SK-N-SH (cell line): Measurements from ENCODE around the gene KRT36. TPM values are rescaled to one million over a fixed set of nuclear protein-coding genes. Genes with fewer than 3 reads are reported as not detected.

Experiments
- CTCF ChIA-PET: fragments of 300-600, 350-600 bp; formaldehyde crosslinking; extraction: SDS; loops from one replicate; lab custom pipeline; 2021; lab: Yijun Ruan, JAX
- POLR2A ChIA-PET: fragments of 350-600 bp; sonication (Branson Sonifier 250); formaldehyde crosslinking; extraction: SDS; loops from one replicate; lab custom pipeline; 2020; ENCODE audit warnings: antibody characterized with exemption, inconsistent platforms; lab: Yijun Ruan, JAX
- DNase-seq: peaks from one replicate; pipeline ENCODE4 v3.0.0; 2012
- H2AFZ ChIP-seq: fragments of 200-600 bp; sonication (generic); 2 replicates; pipeline ENCODE4 v1.8.1; 2016; ENCODE audit warnings: antibody characterized with exemption, mild to moderate bottlenecking, low read depth
- H3F3A ChIP-seq: fragments of 200-600 bp; sonication (generic); replicated peaks from 2 replicates; pipeline ENCODE3; 2016; ENCODE audit warnings: antibody characterized with exemption, mild to moderate bottlenecking; ENCODE audit not compliant: insufficient read depth
- H3K27ac ChIP-seq, 2 experiments: fragments of 200-500 bp in 1 of 2; fragments of 200-600 bp in 1 of 2; sonication (Bioruptor generic) in 1 of 2; sonication (generic), shearing (Covaris generic) in 1 of 2; 2 replicates each; pipeline versions ENCODE4 v1.5.1 to v1.6.1; 2014 to 2016; ENCODE audit warnings: low read depth in 2 of 2, inconsistent platforms in 1 of 2, low read length in 1 of 2, mild to moderate bottlenecking in 1 of 2, mixed read lengths in 1 of 2
- H3K27me3 ChIP-seq: fragments of 200-600 bp; sonication (generic), shearing (Covaris generic); 2 replicates; pipeline ENCODE4 v1.6.1; 2016; ENCODE audit warnings: mixed run types; ENCODE audit not compliant: insufficient read depth
- H3K36me3 ChIP-seq, 2 experiments: fragments of 200-500 bp in 1 of 2; fragments of 200-600 bp in 1 of 2; sonication (Bioruptor generic) in 1 of 2; sonication (generic) in 1 of 2; replicated peaks in 1 of 2; 2 replicates each; pipeline versions ENCODE3 to v1.5.1; 2014 to 2016; ENCODE audit warnings: low read length in 1 of 2, mild to moderate bottlenecking in 1 of 2; ENCODE audit not compliant: insufficient read depth in 2 of 2, control insufficient read depth in 1 of 2
- H3K4me1 ChIP-seq, 2 experiments: fragments of 200-500 bp in 1 of 2; fragments of 200-600 bp in 1 of 2; sonication (Bioruptor generic) in 1 of 2; sonication (generic), shearing (Covaris generic) in 1 of 2; 2 replicates each; pipeline versions ENCODE4 v1.5.1 to v1.6.1; 2014 to 2016; ENCODE audit warnings: low read depth in 1 of 2, low read length in 1 of 2, mixed run types in 1 of 2; ENCODE audit not compliant: insufficient read depth in 2 of 2, control insufficient read depth in 1 of 2
- H3K4me2 ChIP-seq: fragments of 200-600 bp; sonication (generic), shearing (Covaris generic); 2 replicates; pipeline ENCODE4 v1.6.1; 2017; ENCODE audit warnings: mixed run types
- H3K4me3 ChIP-seq, 2 experiments: fragments of 200-500 bp in 1 of 2; fragments of 200-600 bp in 1 of 2; sonication (Bioruptor generic) in 1 of 2; sonication (generic), shearing (Covaris generic) in 1 of 2; 2 replicates each; pipeline versions ENCODE4 v1.5.1 to v1.8.1; 2014 to 2016; ENCODE audit warnings: low read depth in 2 of 2, inconsistent platforms in 1 of 2, low read length in 1 of 2, mild to moderate bottlenecking in 1 of 2, mixed read lengths in 1 of 2, moderate library complexity in 1 of 2
- H3K79me2 ChIP-seq: fragments of 200-600 bp; sonication (generic); 2 replicates; pipeline ENCODE4 v1.8.1; 2017; ENCODE audit warnings: mild to moderate bottlenecking; ENCODE audit not compliant: insufficient read depth
- H3K9ac ChIP-seq: fragments of 200-600 bp; sonication (generic); 2 replicates; pipeline ENCODE4 v1.6.1; 2017; ENCODE audit warnings: mixed run types
- H3K9me2 ChIP-seq: fragments of 200-600 bp; sonication (generic); 2 replicates; pipeline ENCODE4 v1.6.1; 2017; ENCODE audit warnings: mixed run types
- H3K9me3 ChIP-seq: fragments of 200-600 bp; sonication (generic); 2 replicates; pipeline ENCODE4 v1.6.1; 2017; ENCODE audit warnings: mixed run types, mild to moderate bottlenecking, moderate library complexity
- H4K20me1 ChIP-seq: fragments of 200-600 bp; sonication (generic); 2 replicates; pipeline ENCODE4 v1.6.1; 2017; ENCODE audit warnings: mild to moderate bottlenecking, mixed run types; ENCODE audit not compliant: insufficient read depth
- CHD2 ChIP-seq: fragments of 150-350 bp; IDR thresholded peaks from 2 replicates; pipeline ENCODE4 v1.6.1; 2018; ENCODE audit warnings: low read length; ENCODE audit not compliant: partially characterized antibody
- EZH2phosphoT487 ChIP-seq: fragments of 200-600 bp; sonication (generic); IDR thresholded peaks from 2 replicates; pipeline ENCODE4 v1.6.1; 2017; ENCODE audit warnings: low read depth, mixed run types, mild to moderate bottlenecking, antibody characterized with exemption, moderate library complexity, borderline replicate concordance
- FOSL2 ChIP-seq: IDR thresholded peaks from 2 replicates; pipeline ENCODE4 v1.4.0; 2012; ENCODE audit warnings: low read depth, mild to moderate bottlenecking, moderate library complexity, borderline replicate concordance
- FOXM1 ChIP-seq: IDR thresholded peaks from 2 replicates; pipeline ENCODE4 v1.4.0; 2012; ENCODE audit warnings: low read depth, mild to moderate bottlenecking
- GATA2 ChIP-seq: sonication (generic); formaldehyde crosslinking; IDR thresholded peaks from 2 replicates; pipeline ENCODE4 v1.5.0; 2020; ENCODE audit warnings: mild to moderate bottlenecking, missing genetic modification reagents
- IRF3 ChIP-seq: fragments of 150-350 bp; IDR thresholded peaks from 2 replicates; pipeline ENCODE4 v1.6.1; 2016; ENCODE audit warnings: mild to moderate bottlenecking, low read depth, low read length
- JUND ChIP-seq: IDR thresholded peaks from 2 replicates; pipeline ENCODE4 v1.4.0; 2012
- NFIC ChIP-seq: IDR thresholded peaks from 2 replicates; pipeline ENCODE4 v1.4.0; 2012; ENCODE audit warnings: borderline replicate concordance
- PBX3 ChIP-seq: IDR thresholded peaks from 2 replicates; pipeline ENCODE4; 2012
- POLR2AphosphoS5 ChIP-seq: IDR thresholded peaks from 2 replicates; pipeline ENCODE4 v1.6.1; 2012; ENCODE audit warnings: low read depth, low read length
- REST ChIP-seq: IDR thresholded peaks from 2 replicates; pipeline ENCODE4 v1.6.1; 2012; ENCODE audit warnings: mild to moderate bottlenecking, low read depth, low read length, moderate library complexity
- RFX5 ChIP-seq: IDR thresholded peaks from 2 replicates; pipeline ENCODE4 v1.6.1; 2012; ENCODE audit warnings: mild to moderate bottlenecking, improper control_type of control experiment, low read length
- RXRA ChIP-seq: IDR thresholded peaks from 2 replicates; pipeline ENCODE4 v1.4.0; 2012; ENCODE audit warnings: low read depth, mild to moderate bottlenecking, borderline replicate concordance
- TAF1 ChIP-seq: IDR thresholded peaks from 2 replicates; pipeline ENCODE4 v1.6.1; 2012; ENCODE audit warnings: low read depth, mild to moderate bottlenecking, low read length, moderate library complexity, borderline replicate concordance
- USF1 ChIP-seq: IDR thresholded peaks from 2 replicates; pipeline ENCODE4 v1.4.0; 2012; ENCODE audit warnings: low read depth, borderline replicate concordance
- USF2 ChIP-seq: fragments of 150-350 bp; IDR thresholded peaks from 2 replicates; pipeline ENCODE4 v1.6.1; 2017; ENCODE audit warnings: antibody characterized with exemption, low read length, low read depth, borderline replicate concordance
- YY1 ChIP-seq: IDR thresholded peaks from 2 replicates; pipeline ENCODE4 v1.4.0; 2012; ENCODE audit warnings: low read depth, mild to moderate bottlenecking
- WGBS: methylation state at CpG from one replicate; pipeline ENCODE4 v1.1.6; 2017; ENCODE audit warnings: low lambda C conversion rate; 5-methylcytosine and 5-hydroxymethylcytosine counted together
- polyA plus RNA-seq, 3 experiments: library from polyadenylated mRNA; depleted of rRNA; stranded (reverse); fragments of >200 nt; gene quantifications; 2 replicates each; pipeline ENCODE4 v1.2.3, GENCODE V29; 2012

The KRT36 gene
- polyA plus RNA-seq, 1 of the 3 experiments (the other 2 are of a cell fraction) = not detected

- TF ChIP-seq NFIC = no peak
- TF ChIP-seq CHD2 = no peak
- no peak for TF ChIP-seq FOSL2
- TF ChIP-seq TAF1 = no peak
- TF ChIP-seq IRF3 = no peak
- TF ChIP-seq RXRA = no peak
- TF ChIP-seq POLR2AphosphoS5 = no peak
- TF ChIP-seq GATA2 = no peak
- no peak for TF ChIP-seq YY1
- no peak for TF ChIP-seq USF2
- TF ChIP-seq, all 33 proteins: peak for 0
Observed at GRCh38 chr17:41510251-41511065, 20.7 kb upstream of the KRT36 start (continued).

GRCh38 chr17:41507315-41507880 is 17.7 kb upstream of the KRT36 start:
- CTCF ChIA-PET = interaction anchor here (1.8 to 6.3 kb wide), 2 partner anchors 41 to 141 kb away, joined by 5 to 48 read pairs; no protein-coding TSS in a partner anchor
- 63% methylated on average over 9 of the region's 10 CpGs for WGBS
- no peaks in the 10 kb centered on the region for H3K9me2 ChIP-seq
- no peak for DNase-seq
- peaks cover 0 to 6% of the 10 kb centered on the region in 2 experiments; a peak in 1 of 4 replicates for H3K4me1 ChIP-seq
- no peak overlapping the region for H3K4me3 ChIP-seq
- POLR2A ChIA-PET = no interaction called here
- H3K4me2 ChIP-seq = no peak overlapping the region
- H3K9ac ChIP-seq = no peak overlapping the region
- no peaks in the 10 kb centered on the region for H3K79me2 ChIP-seq
- no peaks in the 10 kb centered on the region for H3K36me3 ChIP-seq
- H3K9me3 ChIP-seq = no peaks in the 10 kb centered on the region
- no peaks in the 10 kb centered on the region for H4K20me1 ChIP-seq
- H3K27me3 ChIP-seq = no peaks in the 10 kb centered on the region
- no peak overlapping the region for H2AFZ ChIP-seq
- H3K27ac ChIP-seq = no peak overlapping the region
- TF ChIP-seq EZH2phosphoT487 = no peak
- TF ChIP-seq JUND = no peak
- no peak for TF ChIP-seq RFX5
- no peak for TF ChIP-seq FOXM1
- TF ChIP-seq PBX3 = no peak
- TF ChIP-seq REST = no peak
- TF ChIP-seq USF1 = no peak
- TF ChIP-seq IRF3 = no peak
- H3F3A ChIP-seq = peaks cover 4% of the 10 kb centered on the region
